T1000 (cell line): ENCODE data around the gene KLF7.

Source experiments
- DNase-seq: peaks from one replicate; lab custom pipeline; 2025; ENCODE audit warnings: mixed read lengths; lab: John Stamatoyannopoulos, UW

The KLF7 gene

DNA sequence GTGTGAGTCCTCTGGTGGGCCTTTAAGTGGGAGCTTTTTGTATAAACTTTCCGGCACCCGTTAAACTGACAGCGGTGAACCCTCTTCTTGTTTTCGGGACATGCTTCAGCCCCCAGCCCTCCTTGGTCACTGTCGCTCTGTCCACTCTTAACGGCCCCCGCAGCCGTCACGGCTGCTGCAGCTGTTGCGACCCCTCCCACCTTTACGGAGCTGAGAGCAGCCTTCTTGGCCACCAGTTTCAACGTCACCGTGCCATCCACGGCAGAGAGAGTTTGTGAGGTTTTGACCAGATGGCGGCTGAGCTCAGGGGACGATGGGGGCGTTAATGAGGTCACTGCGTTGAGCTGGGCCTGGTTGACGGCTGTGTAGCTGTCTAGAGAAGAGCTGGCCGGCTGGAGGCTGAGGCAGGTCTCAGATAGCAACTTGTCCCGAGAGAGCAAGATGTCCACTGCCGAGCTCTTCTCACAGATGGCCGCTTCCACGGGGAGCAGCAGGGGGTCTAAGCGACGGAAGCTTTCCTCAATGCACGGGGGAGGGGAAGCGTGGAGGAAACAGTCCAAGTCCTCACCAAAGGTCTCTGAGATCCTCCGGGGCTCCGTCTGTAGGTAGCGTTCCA is 41.9 kb downstream of the KLF7 start:
- DNase-seq, result no peak

DNA sequence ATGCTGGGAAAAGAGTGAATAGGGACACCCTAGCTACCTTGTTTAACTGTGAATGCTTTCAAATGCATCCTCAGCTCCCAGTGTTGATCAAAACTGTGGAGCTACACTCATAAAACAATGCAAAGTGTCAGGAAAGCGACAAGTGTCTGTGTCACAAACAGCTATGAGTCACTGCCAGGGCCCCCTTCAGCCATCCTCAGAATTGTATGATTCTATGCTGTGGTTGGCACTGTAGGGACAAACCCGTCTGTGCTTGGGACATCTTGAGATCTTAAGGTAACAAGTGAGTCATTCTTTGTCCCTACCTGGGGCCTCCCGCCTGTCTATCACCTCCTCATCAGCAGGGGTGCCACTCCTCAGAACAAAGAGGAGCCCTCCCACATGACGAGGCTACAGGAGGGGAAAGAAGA is 42.4 kb downstream of the KLF7 start:
- no peak for DNase-seq

DNA sequence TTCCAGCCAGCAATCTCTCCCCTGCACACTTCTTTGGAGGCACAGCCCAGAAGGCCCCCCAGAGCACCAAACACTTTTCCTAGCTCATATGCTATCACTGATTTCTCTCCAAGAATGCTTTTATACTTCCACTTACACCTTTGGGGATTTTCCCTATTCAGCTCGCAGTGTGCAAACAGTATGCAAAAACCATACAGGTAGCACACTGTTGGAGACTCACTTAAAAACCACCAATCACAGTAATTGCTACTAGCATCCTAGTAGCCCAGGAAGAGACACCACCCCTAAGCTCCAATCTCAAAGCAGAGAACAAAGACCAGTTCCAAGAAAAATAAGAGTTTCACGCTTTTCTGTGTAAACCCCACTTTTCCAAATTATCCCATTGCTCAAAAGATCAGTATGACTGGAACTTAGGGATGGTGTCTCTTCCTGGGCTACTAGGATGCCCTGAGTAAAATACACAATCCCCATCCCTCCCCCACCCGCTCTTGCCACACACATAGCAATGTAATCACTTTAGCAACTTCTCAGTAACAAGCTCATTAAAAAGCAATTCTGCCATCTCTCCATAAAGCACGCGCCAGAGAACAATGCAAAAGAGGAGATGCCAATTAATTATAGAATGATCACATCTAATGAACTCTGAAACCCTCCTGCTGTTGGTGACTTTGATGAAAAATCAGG is 43.0 kb downstream of the KLF7 start:
- DNase-seq, result no peak

DNA sequence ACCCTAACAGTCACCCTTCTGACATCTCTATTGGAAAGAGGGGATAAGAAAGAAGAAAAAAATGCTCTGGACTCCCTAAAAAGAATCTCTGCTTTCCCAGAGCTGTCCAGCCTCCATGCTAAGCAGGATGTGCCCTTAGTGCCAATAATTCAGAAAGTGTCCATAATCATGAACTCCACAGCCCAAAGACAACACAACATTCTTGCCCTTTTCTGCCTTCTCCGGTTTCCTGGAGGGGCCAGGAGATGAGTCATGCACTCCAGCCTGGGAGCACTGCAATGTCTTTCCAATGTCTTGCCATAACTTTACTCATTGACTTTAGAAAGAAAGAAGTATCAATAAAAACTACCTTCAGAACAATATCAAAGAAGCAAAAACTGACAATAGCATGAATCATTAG is 44.0 kb downstream of the KLF7 start:
- DNase-seq, result no peak

DNA sequence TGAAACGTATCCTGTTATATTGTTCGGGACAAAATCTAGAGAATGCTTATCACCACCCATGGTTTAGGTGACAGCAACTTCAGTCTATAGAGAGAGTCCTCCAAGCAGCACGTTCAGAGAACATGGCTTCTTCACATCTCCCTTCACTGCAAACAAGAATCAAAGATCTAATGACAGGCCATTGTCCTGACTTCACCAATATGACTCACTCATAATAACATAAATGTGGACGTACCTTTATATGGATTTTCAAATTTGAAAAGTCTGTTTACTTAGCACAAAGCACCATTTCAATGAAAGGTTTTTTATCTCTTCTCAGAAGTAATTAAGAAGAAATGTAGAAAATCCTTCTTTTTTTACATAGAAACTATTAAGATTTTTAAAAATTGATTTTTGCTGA is 46.7 kb downstream of the KLF7 start:
- DNase-seq, result no peak

DNA sequence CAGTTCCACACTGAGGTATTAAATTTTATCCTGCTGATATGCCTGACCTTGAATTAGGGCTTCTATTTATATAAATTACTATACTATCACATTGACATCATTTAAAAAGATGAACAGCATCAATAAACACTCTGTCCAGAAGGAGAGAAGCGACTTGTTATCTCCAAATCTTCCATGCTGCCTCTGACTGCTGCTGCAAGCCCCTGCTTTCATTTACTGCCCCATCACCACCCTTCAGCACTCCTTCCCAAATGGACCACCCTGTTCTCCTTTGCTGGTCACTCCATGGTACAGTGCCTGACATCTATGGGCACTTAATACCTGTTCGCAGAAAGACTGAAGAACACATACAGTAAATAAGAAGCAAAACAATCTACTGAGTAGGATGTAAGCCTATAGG is 48.1 kb downstream of the KLF7 start:
- no peak for DNase-seq

DNA sequence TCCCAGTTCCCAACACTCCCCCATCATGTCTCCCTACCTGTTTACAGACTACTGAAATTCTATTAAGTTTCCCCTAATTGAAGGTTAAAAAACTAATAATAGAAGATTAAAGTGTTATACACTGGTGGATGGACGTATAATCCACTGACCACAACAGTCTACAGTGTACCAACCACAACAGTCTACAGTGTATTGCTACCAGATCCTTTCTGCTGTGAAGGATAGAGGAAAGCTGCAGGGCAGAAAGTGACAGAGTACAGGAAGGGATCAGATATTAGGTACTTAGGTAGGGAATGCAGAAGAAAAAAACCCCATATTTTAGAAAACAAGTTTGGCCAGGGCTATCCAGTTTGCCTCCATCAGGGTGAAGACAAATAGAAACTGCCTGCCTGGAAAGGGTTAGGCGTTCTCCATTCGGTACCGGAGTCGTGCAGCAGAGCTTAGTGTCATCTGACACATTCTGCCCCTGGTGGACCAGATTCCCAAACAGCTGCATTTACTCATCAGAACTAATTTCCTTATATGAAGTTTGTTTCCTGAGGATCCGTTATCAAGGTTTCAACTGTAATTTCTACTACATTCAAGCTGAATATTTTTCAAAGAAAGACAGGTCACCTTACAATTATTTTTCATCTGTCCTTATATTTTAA is 49.9 kb downstream of the KLF7 start:
- DNase-seq, result no peak

DNA sequence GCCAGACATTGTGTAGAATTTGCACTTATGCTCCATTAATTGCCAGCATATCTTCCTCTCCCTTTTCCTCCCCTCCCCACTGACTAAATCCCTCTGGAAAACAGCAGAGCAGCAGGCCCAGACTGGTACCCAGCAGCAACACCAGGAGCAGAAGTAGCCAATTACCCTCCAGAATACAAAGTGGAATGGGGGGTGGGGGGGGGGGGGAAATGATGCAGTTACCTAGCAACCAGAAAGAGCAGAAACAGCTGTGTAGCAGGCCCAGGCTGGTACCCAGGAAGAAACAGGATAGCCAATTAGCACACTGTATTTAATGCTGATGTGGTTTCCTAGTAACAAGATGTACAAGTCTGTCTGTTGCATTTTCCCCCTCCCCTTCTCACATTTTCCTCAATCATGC is 52.3 kb downstream of the KLF7 start:
- DNase-seq, result no peak

DNA sequence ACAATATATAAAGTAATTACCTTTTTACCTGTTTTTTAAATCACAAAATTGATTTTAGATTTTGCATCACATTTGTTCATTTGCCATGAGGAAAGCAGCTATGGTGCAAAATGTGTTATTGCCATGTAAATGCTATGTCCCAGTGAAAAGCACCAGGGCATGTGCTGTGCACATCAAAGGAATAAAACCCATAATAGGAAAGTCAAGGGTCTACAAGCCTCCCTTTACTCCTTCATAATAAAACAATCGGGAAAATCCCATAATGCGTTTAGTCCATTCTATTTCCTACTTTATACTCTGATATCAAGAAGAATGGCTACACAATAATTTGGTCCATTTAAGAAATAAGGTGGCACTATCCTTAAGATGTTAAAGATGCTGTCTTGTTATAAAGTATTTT is 53.0 kb downstream of the KLF7 start:
- no peak for DNase-seq

DNA sequence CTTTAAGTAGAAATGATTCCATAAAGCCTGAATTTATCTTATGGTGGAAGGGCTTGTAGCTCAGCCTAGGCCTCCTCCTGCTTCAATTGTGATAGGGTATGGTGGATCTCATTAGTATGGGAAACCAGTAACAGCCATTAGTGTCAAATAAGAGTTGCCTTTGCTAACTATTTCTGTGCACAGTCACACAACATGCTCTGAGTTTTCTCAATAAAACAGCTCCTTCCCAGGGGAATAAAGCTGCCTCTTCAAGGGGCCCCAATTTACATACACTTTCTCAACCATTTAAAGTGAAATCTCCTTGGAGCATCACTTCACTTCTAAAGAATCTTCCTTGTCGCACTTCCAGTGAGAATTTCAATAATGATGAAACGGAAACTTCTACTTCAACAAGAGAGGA is 53.4 kb downstream of the KLF7 start:
- DNase-seq, result no peak

DNA sequence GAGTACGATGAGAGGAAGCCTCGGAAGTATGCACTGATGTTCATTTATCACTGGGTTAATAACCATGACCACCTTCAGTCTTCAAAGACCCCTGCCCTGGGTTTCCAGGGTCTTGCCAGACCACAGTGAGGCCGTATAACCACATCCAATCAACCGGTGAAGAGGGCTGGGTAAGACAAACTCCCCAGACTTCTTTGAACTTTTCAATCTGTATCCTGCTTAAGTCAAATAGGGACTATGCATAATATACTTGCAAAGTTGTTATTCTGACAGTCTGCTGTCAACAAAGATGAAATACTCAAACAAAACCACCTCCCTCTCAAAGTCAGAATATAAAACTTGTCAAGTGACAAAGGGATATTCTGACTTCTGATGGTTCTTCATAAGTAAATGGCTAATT is 54.0 kb downstream of the KLF7 start:
- DNase-seq, result no peak

DNA sequence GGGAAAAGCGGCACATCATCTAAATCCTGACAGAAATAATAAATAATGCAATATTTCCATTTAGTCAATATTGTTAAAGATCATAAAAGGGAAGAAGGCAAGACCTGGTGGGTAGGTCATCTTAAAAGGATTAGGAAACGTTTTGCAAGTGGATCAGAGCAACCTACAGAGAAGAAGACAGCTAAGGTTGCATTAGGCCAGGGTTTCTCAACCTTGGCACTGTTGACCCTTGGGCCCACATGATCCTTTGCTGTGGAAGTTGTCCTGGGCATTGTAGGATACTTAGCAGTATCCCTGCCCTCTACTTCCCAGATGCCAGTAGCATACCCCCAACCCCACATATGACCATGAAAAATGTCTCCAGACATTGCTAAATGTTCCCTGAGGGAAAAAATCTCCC is 55.0 kb downstream of the KLF7 start:
- DNase-seq, result no peak

DNA sequence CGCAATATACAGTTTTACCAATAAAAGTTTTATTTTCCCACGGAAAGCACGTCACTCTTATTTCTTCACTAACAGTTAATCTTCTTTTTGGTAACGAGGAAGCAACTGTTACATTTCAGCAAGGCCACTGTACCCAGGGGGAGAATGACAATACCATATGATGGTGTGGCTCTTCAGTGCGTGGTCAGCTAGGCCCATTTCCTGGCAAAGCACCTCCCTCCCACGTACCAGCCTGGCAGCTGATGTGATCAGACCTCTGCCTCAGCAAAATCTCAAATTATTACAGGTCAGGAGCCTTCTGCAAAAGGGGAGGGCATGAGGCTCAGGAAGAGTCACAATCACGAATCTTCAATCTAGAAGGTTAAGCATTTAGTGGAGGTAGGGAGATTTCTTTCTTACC is 55.4 kb downstream of the KLF7 start:
- no peak for DNase-seq

DNA sequence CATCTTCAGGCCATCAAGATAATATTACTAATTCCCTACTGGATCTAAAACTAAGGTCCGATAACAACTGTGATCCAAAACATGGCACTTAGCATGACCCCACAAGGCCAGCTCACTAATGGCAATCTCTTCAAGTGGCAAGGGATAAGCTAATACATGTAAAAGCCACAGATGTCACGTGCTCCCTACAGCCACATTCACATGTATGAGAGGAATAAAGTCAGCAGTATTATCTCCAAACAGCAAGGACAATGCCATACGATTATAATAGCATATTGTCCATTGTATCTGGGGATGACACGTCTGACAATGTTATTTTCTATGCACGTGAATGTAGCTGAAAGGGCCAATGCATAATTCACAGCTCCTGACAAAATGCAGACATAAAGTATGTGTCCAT is 56.0 kb downstream of the KLF7 start:
- no peak for DNase-seq

DNA sequence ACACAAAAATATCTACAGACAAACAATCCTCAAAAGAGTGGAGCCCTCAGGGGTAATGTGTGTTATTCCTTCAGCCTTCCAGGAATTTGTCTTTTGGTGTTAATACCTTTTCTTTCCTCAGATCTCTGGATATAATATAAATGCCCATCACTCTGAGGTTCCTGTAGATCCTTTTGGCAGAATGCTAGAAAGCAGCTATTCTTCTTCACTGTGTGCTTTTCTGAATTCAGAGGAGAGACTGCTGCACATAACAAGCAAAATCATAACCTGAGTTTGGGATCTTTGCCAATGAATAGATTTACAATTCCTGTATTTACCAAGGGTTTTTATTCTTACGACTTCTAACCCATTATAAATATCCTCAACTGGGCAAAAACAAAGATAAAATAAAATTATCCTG is 57.3 kb downstream of the KLF7 start:
- no peak for DNase-seq

DNA sequence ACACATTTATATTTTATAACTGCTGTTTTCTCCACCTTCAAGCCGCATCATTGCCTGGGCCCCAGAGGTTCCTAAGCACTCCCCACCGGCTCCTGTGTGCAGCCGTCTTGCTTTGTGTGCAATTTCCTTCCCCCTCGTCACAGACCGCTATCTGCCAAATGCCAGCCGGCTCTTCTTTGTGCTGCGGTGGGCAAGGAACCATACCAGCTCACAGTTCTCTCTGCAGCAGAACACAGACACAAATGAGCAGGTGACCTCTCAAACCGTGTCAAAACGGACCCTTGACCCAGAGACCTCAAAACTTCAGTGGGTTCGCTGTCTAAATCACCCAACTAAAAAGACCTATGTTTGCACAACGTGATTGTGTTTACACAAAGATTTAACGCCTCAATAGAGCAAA is 58.2 kb downstream of the KLF7 start:
- DNase-seq, result no peak

DNA sequence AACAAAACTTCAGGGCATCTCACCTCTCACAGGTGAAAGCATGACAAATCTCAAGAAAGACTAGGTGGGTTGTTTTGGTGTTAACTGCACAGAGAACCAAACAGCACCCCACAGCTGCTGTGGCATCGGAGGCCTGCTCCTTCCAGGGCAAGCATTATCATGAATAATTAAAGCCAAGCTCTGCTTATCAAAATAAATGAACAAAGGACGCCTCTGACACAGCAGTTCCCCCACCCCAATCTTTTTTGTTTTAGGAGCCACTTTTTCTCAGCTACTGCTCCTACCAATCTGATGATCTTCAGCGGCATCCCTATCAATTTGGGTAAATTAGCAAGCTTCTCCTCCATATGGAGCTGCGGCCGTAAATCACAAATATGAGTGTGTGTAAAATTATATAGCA is 58.6 kb downstream of the KLF7 start:
- no peak for DNase-seq

DNA sequence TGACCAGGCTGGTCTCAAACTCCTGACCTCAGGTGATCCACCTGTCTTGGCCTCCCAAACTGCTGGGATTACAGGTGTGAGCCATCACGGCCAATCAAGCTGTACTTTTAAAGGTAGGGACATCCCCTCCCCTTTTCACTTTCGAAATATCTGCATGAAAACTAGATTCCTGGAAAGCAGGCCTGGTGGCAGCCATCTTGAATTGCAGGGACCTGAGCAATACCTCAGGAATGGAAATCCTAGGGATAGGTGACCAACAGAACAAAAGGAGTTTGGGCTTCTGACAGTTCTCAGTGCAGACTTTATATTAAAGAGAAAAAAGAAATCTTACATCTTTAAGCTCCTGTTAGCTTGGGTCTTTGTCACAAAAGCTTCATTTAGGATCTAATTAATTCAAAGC is 62.6 kb downstream of the KLF7 start:
- no peak for DNase-seq

DNA sequence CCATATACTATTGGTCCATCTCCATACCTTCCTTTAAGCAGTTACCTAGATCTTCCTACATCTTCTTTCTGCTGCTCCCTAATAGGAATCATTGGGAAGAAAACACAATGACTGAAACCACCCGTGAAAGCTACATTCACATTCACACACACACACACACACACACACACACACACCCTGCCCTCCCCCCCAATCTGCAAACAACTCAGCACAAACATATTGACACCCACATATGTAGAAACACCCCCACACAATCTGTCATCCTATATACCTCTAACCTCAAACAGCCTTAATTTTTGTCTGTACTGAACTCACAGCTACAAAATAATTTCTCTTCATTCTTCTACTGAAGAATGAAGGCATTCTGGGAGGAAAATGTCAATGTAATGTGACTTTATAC is 63.8 kb downstream of the KLF7 start:
- no peak for DNase-seq

DNA sequence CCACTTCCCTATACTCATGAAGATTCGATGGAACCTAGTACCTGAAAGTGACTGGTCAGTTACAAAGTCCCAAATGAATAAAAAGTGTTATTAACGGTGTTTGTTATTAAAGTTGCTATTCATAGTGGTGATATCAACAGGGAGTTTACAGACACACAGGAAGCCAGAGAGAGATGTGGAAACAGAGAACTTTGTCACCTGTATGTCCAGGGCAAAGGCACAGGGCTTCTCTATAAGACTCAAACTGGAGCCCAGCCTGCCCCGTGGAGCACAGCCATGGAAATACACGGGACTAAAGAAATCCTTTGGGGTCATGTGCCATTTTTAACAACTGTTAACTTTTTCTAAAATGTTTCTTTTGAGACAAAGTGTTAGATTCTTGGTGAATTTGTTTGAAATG is 68.5 kb downstream of the KLF7 start:
- no peak for DNase-seq

DNA sequence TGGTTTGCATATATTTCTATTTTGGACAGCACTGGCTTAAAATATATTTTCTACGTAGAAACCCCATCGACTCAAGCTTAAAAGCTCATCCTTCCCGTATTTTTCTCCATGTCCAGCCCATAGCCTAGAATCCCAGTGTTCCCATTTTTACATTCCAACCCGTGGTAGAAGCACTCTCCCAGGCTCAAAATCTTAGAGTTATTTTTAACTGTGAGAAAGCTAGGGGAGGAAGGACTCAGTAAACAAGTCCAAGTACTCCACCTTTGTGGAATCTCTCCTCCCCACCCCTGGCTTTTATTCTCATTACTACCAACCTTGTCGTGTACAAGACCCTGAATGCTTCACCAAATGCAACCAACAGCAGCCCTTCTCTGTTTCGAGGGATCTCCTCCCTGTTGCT is 69.8 kb downstream of the KLF7 start:
- DNase-seq, result no peak

DNA sequence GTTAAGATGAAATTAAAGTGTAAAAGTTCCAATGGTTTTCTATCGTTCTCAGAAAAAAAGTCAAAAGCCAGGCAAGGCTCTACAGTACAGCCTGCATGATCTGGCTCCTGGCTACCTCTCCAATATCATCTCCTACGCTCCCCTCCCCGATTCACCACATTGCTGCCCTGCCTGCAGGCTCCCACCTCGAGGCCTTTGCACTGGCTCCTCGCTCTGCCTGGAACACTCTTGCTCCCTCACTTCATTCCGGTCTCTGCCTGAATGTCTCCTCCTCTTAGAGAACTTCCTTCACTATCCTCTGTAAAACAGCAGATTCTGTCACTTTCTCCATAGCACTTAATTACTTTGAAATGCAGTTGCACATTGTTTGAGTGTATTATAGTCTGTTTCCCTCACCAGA is 72.5 kb downstream of the KLF7 start:
- DNase-seq, result no peak

DNA sequence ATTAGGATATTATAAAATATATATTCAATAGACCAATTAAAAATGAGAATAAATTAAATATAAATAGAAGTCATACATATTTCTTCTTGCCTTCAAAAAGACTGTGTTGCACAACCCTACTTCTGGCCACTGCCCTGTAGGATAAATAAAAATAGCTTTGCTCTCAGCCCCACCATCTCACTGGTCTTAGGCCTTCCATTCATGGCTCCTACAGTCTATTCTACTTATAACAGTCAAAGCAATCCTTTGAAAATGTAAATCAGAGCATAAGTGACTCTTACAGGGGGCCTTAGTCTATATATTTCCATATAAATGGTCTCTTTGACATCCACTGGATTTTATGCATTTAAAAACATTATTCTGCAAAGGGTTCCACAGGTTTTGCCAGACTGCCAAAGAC is 72.9 kb downstream of the KLF7 start:
- DNase-seq, result no peak

DNA sequence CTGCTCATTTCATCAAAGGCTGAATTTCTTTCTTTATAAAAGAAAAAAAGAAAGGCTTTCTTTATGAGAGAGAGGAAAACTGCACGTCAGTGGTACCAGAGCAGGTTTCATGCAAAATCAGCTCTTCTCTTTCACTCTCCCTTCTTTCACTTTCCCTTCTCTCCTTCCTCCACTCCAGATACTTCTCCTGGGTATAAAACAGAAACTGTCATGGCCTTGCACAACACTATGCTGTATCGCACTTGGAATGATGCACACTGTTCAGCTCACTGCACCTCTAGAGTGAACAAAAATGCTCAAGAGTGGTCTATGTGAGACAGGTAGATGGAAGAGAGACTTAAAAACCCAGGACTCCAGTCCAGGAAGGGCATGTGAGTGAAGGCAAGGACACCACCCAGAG is 73.8 kb downstream of the KLF7 start:
- DNase-seq, result no peak
